Suprapubic skin (tissue), 4 donors: ENCODE measurements around the gene GTF2H3. TPM values are rescaled to one million over a fixed set of nuclear protein-coding genes. Genes with fewer than 3 reads are reported as not detected.

Experiments used
- DNase-seq, 2 donors: peaks; one replicate each; pipeline ENCODE4 v3.0.0-alpha.2; 2019; ENCODE audit warnings: low spot score in 2 of 2
- H3K27ac ChIP-seq: fragments of 200-600 bp; sonication (generic); one replicate; pipeline ENCODE4 v1.5.1; 2019
- H3K27me3 ChIP-seq: fragments of 200-600 bp; sonication (generic); one replicate; pipeline ENCODE4 v1.5.1; 2019
- H3K36me3 ChIP-seq: fragments of 200-600 bp; sonication (generic); one replicate; pipeline ENCODE4 v1.5.1; 2019
- H3K4me1 ChIP-seq: fragments of 200-600 bp; sonication (generic); one replicate; pipeline ENCODE4 v1.5.1; 2019
- H3K4me3 ChIP-seq: fragments of 200-600 bp; sonication (generic); one replicate; pipeline ENCODE4 v1.5.1; 2019; ENCODE audit warnings: mild to moderate bottlenecking
- H3K9me3 ChIP-seq: fragments of 200-600 bp; sonication (generic); one replicate; pipeline ENCODE4 v1.5.1; 2019
- CTCF ChIP-seq, 2 donors: fragments of 200-600 bp in 1 of 2; fragments of 450-650 bp in 1 of 2; sonication (generic) in 1 of 2; IDR thresholded peaks; one replicate each; pipeline ENCODE4 v1.5.1; 2016 to 2019; ENCODE audit warnings: antibody characterized with exemption in 2 of 2, mild to moderate bottlenecking in 1 of 2, moderate library complexity in 1 of 2
- EP300 ChIP-seq: sonication (generic); formaldehyde crosslinking; IDR thresholded peaks from one replicate; pipeline ENCODE4 v1.6.1; 2017; ENCODE audit warnings: antibody characterized with exemption
- POLR2A ChIP-seq, 2 donors: fragments of 450-650 bp; IDR thresholded peaks; one replicate each; pipeline ENCODE4 v1.6.1; 2017; ENCODE audit warnings: antibody characterized with exemption in 2 of 2, mild to moderate bottlenecking in 2 of 2, moderate library complexity in 2 of 2
- POLR2AphosphoS5 ChIP-seq, 3 donors: sonication (generic); formaldehyde crosslinking; IDR thresholded peaks; one replicate each; pipeline ENCODE4 v1.6.1; 2017; ENCODE audit warnings: antibody characterized with exemption in 3 of 3
- WGBS: methylation state at CpG from one replicate; pipeline ENCODE4 v1.1.5; 2018; 5-methylcytosine and 5-hydroxymethylcytosine counted together
- total RNA-seq, 4 donors: library from RNA; depleted of rRNA; stranded (reverse); fragments of >200 nt; gene quantifications; one replicate each; pipeline ENCODE4 v1.1.0, GENCODE V29; 2016

Gene GTF2H3
- total RNA-seq, 4 donors from 2014 or later, result 14.4 to 33.3 (median 23.3) TPM

- DNase-seq, result peak in 1 of 2 donors; percentile 35
- Histone ChIP-seq H3K9me3 (no peaks in the 10 kb centered on the region), H3K36me3 (peaks cover 94% of the 10 kb centered on the region), H3K4me3 (no peak overlapping the region), H3K27ac (no peak overlapping the region), H3K27me3 (no peaks in the 10 kb centered on the region), H3K4me1 (no peaks in the 10 kb centered on the region)
- TF ChIP-seq CTCF (IDR thresholded peaks at IDR 0.05) (no peak), POLR2AphosphoS5 (IDR thresholded peaks at IDR 0.05) (no peak), POLR2A (IDR thresholded peaks at IDR 0.05) (no peak), EP300 (no peak)
- 94% methylated on average over 13 of the region's 13 CpGs for WGBS
Observed at GRCh38 chr12:123617580-123617979, 16.0 kb upstream of the GTF2H3 start.

DNA sequence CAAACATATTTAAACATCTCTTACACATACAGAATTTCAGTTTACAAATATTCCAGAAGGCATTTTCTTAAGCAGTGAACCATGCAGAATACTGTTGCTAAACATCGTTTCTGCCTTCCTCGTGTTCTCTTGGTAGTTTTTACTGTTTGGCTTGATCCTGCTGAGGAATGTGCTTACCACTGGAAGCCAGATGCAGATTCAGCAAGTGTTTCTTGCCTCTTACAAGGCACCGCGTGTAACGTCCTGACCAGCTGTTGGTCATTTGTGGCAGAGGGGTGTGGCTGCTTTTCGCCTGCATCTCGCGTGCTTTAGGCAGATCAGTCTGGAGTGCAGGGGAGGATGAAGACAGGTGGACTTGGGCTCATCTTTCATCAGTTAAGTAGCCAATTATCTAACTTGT is 12.5 kb upstream of the GTF2H3 start:
- Histone ChIP-seq H3K27me3 (no peaks in the 10 kb centered on the region), H3K36me3 (peaks cover 92% of the 10 kb centered on the region), H3K9me3 (no peaks in the 10 kb centered on the region), H3K4me3 (no peak overlapping the region), H3K4me1 (no peaks in the 10 kb centered on the region), H3K27ac (no peak overlapping the region)
- DNase-seq, result no peak
- WGBS, result 64% methylated on average over 8 of the region's 8 CpGs
- no peak for TF ChIP-seq POLR2A (IDR thresholded peaks at IDR 0.05)
- no peak for TF ChIP-seq POLR2AphosphoS5 (IDR thresholded peaks at IDR 0.05)
- no peak for TF ChIP-seq EP300

- DNase-seq, result no peak
- no peak overlapping the region for H3K4me3 ChIP-seq
- peaks cover 92% of the 10 kb centered on the region for H3K36me3 ChIP-seq
- H3K4me1 ChIP-seq, result no peaks in the 10 kb centered on the region
- no peaks in the 10 kb centered on the region for H3K9me3 ChIP-seq
- no peak for TF ChIP-seq CTCF (IDR thresholded peaks at IDR 0.05)
- no peak for TF ChIP-seq POLR2AphosphoS5 (IDR thresholded peaks at IDR 0.05)
- no peak for TF ChIP-seq POLR2A (IDR thresholded peaks at IDR 0.05)
- TF ChIP-seq EP300, result no peak
- 84% methylated on average over 15 of the region's 15 CpGs for WGBS
- H3K27ac ChIP-seq, result no peak overlapping the region
- H3K27me3 ChIP-seq, result no peaks in the 10 kb centered on the region
Observed at GRCh38 chr12:123621619-123622530, 11.8 kb upstream of the GTF2H3 start.

DNA sequence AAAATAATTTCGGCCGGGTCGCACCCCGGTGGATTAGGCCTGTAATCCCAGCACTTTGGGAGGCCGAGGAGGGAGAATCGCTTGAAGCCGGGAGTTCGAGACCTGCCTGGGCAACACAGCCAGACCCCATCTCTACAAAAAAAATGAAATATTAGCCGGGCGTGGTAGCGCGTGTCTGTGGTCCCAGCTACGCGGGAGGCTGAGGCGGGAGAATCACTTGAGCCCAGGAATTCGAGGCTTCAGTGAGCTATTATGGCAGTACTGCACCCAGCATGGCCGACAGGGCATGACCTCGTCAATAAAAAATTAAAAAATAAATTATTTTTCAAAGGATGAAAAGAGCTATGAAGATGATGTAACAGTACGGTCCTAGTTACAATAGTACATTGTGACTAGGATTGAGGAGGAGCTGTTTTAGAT is 523 bp downstream of the GTF2H3 start:
- no peak for DNase-seq
- peaks cover 32% of the 10 kb centered on the region for H3K36me3 ChIP-seq
- peak overlapping the region; percentile 84 for H3K27ac ChIP-seq
- H3K9me3 ChIP-seq, result no peaks in the 10 kb centered on the region
- H3K27me3 ChIP-seq, result no peaks in the 10 kb centered on the region
- 17% methylated on average over 19 of the region's 19 CpGs for whole genome bisulfite sequencing
- no peak for TF ChIP-seq POLR2A (IDR thresholded peaks at IDR 0.05)
- TF ChIP-seq POLR2AphosphoS5 (IDR thresholded peaks at IDR 0.05), result no peak
- TF ChIP-seq EP300, result no peak
- no peak for TF ChIP-seq CTCF (IDR thresholded peaks at IDR 0.05)
- peak overlapping the region; percentile 83 for H3K4me3 ChIP-seq
- H3K4me1 ChIP-seq, result peaks cover 19% of the 10 kb centered on the region

- Histone ChIP-seq H3K36me3 (peaks cover 60% of the 10 kb centered on the region), H3K4me3 (no peak overlapping the region), H3K27ac (no peak overlapping the region), H3K4me1 (no peaks in the 10 kb centered on the region), H3K9me3 (no peaks in the 10 kb centered on the region), H3K27me3 (no peaks in the 10 kb centered on the region)
- DNase-seq, result no peak
- 85% methylated on average over 7 of the region's 7 CpGs for WGBS
- TF ChIP-seq CTCF (IDR thresholded peaks at IDR 0.05) (no peak), POLR2A (IDR thresholded peaks at IDR 0.05) (no peak), EP300 (no peak), POLR2AphosphoS5 (IDR thresholded peaks at IDR 0.05) (no peak)
Observed at GRCh38 chr12:123643911-123644310, 10.3 kb downstream of the GTF2H3 start.
